COLO829 (cell line): ENCODE data around the gene BACH2.
A peak's percentile ranks its signal among the peaks of the same experiment; 100 is the strongest.

Source experiments
- DNase-seq: peaks from one replicate; pipeline ENCODE4 v3.0.0; 2012; ENCODE audit warnings: low spot score

Gene BACH2

DNA sequence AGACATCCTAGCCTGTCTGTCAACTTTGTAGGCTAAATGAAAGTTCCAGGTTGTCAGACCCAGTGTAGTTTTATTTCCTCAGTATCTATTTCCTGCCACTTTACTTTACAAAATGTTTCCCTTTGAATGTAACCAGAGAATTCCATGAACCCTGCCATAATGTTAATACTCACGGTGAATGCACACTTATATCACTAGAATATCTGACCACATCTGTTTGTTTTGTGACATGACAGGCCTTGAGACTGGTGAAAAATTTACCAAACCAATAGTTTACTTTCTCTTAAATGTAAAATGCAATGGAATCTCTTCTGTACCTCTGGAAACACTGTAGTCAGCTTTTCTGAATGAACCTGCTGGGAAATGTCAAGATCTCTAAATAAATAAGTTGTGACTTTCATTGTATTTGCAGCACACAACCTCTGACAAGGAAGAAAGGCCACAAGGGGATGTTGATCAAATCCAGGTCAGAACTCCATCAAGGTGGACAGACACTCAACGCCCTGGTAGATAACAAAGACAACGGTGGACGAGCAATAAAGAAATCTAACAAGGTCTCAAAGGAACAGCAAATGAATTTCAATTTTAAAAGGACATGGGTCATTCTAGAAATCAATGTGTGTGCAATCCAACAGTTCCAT lies 59.2 kb downstream of the BACH2 start:
- no peak for DNase-seq

DNA sequence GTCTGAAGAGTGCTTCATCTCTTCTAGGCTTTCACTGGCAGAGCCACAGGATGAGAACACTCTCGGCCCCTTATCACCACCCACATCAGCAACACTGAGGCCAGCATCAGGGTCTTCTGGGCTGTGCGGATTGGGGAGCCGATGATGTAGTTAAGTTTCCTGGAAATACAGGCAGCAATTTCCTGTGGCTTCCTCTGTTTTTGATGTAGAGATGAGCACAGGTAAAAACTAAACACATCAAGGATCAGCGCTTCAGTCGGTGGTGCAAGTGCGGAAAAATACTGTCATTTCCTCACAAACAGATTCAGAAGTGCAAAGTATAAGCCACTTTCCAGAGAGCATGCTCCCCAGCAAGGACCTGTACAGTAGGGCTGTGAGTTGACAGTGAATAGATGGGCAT lies 62.6 kb downstream of the BACH2 start:
- DNase-seq = no peak

DNA sequence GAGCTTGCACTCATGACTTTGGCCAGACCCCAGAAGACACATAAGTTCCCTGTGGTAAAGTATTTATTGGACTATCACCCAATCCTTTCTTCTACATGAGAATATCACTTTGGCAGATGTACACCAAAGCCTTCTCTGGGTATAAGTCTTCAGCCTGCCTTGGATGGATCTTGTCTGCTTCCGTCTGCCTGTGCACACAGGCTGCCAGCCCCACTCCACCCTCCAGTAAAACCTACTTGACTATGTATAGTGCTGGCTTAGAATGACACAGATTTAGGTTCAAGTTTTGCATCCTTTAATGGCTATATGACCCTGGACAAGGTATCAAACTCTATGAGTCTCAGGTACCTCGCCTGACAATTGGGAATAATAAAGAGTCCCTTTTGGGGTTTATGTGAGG lies 63.4 kb downstream of the BACH2 start:
- no peak for DNase-seq

DNA sequence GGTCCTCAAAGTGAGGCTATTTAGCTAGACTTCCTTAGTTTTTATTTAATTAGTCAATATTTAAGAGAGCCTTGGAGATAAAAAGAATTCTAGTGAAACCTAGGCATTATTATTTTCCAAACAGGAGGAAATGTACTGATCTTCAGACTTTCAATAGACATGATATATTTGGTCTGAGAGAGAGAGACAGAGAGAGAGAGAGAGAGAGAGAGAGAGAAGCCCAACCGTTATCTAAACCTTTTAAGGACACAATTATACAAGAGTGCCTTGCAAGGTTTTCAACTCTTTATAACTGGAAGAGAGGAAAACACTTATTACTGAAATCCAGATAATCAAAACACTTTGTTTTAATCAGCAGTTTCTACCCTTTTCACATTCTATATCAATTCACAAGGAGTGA lies 64.8 kb downstream of the BACH2 start:
- no peak for DNase-seq

DNA sequence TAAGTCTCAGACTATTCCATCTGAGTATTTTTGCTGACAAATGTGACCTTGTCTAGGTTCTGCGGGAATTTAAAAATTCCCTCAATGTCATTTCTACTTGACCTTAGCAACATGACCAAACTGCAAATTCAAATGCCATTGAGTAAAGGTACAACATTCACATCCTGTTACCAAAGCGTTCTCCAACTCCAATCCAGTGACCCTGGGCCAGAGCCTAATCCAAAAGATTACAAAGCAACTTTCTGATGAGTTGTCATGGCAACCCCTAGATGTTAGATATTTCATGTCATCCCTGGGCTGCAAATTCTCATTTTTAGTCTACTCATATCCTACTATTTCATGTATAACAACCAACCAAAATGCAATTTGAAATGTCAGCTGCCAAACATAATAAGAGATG lies 65.3 kb downstream of the BACH2 start:
- no peak for DNase-seq

DNA sequence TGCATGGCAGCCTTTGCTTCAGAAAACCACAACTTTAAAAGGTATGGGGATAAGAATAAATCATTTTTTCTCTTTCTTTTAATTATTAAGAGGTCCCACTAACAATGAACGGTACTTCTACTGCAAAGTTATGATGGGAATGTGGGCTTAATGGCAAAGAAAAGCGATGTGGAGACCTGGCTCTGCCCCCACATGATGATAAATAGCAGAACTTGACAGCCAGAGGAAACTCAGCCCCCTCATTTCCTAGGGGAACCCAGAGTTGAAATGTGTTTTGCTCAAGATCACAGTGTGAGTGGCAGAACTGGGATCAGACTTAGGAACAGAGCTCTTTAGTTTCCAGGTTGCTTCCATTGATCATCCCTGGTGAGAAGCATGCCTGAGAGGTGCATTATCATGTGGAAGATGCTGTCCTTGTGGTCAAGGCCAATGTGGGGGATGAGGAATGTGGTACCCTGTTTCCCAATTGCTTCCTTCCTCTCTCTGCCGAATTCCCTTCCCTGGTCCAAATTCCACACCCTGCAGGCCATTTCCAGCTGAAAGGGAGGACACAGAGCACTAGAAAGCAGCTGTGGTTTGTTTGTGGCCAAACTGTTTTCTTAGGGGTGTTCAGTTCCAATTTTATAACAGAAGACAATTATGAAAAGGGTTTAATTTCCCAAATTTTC lies 66.0 kb downstream of the BACH2 start:
- DNase-seq = no peak

DNA sequence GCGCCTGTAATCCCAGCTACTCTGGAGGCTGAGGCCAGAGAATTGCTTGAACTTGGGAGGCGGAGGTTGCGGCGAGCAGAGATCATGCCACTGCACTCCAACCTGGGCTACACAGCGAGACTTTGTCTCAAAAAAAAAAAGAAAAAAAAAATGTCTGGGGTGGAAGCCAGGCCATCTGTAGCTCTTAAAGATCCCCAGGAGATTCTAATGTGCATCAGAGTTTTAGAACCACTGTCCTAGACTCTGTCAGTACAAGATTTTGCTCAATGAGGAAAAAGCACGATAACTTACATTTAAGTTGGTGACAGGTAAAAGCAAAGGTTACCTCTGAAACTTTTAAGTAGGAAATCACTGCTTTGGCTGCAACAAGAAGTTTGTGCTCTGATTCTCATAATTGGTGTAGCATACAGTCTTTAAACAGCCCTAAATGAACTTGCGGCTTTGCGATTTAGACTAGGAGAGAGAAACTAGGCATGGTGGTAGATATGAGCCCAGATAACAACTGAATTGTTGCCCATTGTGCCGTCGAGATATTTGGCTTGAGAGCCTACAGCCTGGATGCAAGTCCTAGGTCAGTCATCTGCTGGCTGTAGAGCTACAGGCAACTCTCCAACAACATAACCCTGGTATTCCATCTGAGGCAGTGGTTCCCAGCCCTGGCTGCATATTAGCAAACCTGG lies 67.2 kb downstream of the BACH2 start:
- no peak for DNase-seq

DNA sequence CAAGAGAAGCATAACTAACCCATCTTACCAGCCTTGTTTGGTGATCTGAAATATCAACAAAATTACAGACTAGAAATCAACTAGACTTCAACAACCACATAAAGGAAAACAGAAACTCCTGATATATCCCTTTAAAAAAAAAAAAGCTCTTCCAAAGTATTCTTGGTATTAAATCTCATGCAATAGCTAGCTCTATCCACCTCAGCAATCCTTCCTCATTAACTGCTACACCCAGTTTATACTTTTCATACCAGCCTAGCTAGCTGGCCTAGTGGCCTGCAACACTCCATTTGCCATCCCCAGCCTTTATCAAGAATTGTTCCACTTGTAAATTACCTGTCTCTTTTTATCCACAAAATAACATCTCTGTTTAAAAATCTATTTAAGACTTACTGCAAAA lies 69.0 kb downstream of the BACH2 start:
- DNase-seq = no peak

DNA sequence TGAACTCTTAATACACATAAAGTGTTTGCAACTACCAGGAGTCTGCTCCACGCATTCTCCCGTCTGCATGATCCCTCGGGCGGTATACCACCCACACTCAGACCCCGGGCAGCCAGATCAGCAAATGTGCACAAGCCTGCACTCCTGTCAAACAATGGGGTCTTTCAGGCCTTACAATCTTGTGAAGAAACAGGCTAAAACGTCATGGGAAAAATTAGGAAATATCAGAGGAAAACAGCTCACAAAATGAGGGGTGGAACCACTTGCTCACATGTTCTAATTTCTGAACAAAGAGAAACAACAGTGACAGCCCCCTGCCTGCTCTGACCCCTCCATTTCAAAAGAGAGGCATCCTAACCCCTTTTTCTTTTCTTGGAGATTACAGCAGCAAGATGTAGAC lies 69.4 kb downstream of the BACH2 start:
- peak; percentile 87 for DNase-seq

DNA sequence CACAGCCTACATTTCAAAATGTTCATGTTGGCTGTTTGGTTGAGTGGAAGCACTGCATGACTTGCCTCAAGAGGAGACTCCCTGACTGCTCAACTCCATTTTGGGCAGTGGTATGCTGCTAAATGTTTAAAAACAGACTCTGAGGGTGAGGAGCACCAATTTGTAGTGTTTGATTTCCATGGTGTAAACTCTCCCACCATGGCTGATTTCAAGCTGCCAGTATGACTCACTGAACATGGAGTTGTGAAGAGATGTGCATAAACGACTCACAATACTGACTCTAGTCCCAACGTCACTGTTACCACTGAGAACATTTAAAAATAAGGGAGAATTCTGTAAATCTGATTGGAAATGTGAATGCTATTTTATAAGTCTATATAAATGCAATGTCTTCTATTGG lies 70.4 kb downstream of the BACH2 start:
- DNase-seq = no peak

DNA sequence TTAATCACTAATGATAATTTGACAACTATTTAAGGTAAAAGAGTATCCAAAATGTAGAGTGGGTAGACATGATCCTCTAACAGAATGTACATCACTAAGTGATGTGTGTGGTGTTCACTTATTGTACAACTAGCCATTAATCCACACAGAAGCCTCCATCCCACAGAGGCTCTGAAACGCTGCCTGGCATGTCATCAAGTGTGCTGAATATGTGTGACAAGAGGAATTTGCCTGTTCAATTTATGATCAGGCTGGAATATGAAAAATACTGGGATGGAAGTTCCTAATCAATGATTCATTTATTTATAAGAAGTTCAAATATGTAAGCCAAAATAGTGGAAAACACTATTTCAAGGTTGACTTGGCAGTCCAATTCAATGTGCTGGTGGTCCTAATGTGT lies 72.4 kb downstream of the BACH2 start:
- DNase-seq = no peak

DNA sequence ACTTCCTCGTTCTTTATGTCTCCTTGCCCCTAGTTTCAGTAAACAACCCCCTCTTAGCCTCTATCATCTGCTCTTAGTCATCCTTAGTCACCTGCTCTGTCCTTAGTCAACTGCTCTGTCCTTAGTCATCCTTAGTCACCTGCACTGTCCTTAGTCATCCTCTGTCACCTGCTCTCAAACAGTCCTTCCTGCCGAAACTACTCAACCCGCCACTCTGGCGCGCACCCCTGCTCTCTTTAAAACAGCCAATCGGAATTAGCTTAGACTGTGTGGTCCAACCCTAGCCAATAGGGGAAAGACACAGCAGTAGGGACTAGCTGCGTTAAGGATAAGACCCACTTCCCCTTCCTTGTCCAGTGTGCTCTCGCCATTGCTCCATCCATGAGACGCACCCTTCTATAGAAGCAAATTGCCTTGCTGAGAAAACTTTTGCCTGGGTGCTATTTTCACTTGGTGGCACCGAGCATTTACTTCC lies 73.9 kb downstream of the BACH2 start:
- no peak for DNase-seq

DNA sequence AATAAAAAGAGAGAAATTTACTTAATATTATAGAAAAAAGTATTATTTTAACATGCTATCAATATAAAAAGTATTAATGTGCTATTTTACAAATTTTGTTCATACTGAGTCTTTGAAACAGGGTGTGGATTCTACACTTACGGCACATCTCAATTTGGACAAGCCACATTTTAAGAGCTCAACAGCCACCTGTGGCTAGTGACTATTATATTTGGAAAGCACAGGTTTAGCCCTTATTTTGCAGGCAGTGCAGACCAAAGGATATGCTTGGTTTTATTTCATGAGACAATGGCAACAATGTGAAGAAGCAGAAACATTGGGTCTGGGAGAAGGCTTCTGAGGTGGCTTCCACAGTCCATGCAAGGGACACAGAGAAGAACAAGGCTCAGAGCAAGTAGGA lies 74.6 kb downstream of the BACH2 start:
- no peak for DNase-seq

DNA sequence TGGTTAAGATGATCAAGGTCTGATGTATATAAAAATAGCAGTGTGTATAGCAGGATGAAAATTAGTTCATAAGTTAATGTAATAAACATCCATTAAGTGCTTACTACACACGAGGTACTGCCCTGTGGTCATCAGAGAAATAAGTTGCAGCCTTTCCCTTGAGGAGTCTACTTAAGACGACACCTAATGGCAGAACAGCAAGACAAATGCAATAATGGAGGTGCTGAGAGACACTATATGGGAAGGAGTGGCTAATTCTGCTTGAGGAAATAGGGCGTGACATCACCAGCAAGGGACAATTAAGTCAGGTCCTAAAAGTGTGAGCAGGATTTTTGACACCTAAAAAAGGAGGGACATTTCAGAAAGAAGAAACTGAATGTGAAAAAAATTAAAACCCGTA lies 75.2 kb downstream of the BACH2 start:
- no peak for DNase-seq

DNA sequence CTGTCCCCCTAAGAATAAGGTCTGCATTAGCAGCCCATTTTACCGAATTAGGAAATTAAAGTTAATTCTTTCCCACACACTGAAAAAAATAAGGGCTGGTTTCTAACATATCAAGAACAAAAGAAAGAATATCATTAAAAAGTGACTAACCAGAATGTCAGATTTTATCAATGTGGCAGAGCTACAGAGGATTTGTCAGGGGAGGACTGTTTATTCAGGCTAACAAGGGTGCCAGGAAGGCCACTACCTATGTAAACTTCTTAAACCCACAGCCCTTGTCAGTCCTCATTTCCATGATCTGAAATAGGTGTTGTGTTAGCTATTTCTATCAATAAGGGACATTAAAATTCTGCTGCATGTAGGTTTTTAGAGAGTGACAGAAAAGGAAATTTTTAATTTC lies 76.4 kb downstream of the BACH2 start:
- no peak for DNase-seq

DNA sequence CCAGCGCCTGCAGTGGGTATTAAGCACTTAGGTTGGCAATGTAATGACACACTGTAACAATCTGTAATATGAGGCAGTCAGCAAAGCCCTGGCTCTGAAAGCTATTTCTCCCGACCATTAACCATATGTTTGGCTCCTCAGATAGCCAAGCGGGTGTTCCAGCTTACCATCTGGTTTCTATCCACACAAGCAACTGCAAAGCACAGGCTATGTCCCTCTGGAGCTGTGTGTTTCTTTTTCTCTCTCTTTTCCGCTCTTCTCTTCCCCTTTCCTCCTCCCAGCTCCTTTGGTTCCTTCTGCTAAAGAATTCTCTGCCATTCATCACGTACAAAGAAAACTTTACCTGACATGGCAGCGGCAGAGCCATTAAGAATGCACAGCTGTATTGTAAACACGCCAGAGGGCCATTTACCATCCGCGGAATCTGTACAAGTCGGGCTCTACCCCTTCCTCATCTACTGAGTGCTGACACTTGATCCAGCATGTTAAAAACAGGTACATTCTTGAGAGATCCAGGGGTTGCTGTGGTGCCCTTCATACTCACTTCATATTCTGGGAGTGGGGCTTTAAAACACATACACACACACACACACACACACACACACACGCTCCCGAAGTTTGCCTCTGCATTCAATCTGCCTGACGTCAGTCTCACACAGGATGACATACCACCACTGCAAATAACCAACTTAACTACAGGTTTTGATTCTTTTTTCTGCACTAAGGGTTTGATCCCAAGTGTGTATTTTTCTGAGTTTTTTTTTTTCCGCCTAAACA lies 77.2 kb downstream of the BACH2 start:
- no peak for DNase-seq

DNA sequence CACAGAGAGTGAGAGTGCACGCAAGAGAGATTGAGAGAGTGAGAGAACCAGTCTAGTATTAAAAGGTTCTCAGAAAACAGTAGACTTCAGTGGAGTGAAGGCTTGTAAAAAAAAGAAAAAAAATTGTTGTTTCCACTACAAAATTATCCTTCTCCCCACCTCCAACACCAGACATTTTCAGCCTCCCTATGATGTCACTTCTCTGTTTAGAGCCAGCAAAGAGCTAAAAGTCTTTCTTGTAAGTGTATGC lies 77.8 kb downstream of the BACH2 start:
- peak; percentile 6 for DNase-seq

DNA sequence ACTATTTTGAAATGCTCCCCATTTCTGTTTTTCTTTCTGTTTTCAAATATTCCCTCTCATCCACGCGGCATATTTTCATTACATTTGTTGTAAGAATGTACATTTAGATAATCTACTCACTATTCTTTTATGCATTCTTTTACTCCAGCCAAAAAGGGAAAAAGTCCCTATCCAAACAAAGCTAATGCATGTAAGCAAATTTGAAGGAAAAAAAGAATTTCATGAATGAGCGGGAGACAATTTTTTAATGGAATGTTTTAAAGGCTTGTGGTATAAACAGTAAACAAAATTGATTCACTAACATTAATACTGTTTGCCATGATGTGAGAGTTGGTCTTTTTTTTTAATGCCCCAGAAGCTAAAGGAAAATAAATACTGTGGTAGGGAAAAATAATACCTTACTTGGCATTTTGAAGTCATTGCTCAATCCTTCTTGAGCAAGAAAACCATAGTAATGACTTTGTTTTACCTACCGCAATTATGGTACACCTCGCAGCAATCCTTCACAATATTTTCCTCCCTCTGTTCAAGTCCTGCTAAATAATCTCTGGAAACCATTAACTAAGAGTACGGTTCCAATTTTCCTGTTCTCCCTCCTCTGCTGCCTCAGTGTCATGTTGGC lies 79.0 kb downstream of the BACH2 start:
- DNase-seq = no peak

DNA sequence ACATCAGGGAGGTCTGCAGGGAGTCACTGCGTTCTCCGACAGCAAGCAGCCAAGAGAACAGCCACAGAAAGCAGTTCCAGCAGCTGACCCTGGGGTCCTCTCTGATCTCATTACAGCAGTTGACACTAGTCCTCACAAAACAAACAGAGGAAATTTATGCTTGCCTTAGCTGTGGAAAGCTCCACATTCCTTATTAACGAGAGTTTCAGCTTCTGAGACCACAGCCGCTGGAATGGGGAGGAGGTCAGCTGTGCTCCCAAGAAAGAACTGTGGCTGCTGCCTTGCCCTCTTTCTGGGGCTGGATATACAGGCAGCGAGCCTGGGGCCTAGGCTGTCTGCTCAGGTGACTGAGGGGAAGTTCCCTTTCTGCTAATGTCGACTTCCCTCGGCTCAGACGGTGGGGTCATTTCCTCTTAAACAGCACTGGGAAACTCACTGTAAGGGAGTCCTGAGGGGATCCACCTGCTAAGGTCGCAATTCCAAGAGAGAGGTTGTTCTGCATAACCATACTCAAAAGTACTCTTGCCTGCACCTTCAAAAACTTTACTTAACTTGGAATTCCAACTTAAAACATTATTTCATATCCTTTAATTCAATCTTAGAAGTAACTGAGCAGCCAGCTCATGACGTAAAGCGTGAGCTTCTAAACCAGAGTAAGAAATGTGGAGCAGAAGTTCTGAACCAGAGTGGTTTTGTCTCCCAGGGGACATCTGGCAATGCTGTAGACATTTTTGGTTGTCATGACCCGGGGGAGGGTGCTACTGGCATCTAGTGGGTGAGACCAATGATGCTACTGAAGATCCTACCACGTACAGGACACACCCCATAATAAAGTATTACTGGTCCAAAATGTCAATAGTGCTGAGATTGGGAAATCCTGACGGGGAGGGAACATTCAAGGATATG lies 80.3 kb downstream of the BACH2 start:
- DNase-seq = no peak

DNA sequence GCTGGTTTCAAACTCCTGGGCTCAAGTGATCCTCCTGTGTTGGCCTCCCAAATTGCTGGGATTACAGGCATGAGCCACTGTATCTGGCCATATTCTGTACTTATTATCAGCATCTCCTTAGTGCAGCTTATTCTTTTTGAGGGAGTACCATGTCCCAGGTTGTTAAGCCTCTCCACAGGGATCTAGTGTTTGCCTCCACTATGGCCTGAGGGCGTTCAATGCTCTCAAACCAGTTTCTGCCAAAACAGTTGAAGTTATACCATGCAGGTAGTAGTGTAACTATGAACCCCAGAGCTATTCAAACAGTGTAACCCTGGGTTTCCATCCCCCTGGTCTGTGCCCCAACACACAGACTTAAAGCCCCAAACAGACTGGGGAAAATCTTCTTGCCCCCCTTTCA lies 81.7 kb downstream of the BACH2 start:
- no peak for DNase-seq

DNA sequence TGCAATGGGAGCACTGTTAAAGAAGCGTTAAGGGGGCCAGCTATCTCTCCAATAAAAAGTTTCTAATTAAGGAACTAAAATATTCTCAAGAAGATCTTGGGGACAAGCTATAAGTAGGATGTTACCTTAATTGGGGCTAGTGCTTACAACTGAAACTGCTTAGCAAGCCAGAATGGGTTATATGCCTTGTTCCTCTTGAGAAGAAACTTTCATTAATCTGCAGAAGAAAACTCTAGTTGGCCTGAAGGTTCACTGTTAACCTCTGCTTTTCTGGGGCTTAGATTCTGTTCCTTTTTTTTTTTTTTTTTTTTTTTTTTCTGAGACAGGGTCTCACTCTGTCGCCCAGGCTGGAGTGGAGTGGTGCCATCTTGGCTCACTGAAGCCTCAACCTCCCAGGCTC lies 82.2 kb downstream of the BACH2 start:
- no peak for DNase-seq

DNA sequence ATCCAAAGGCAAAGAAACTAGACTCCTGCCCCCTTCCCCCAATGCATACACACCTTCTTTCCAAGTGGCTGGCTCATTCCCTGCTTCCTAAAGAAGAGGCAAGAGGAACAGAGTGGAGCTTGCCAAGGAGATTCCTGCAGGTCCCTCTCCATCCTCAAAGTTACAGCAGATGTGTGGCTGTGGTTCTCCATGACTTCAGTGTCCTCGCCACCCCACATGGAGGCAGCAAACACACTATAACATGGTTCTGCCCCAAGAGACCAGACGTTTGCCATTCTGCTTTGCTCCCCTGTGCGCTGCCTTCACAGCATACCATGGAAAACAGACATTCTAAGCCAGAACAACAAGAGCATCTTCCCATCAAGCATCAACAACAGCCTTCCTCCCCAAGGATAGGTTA lies 84.4 kb downstream of the BACH2 start:
- no peak for DNase-seq
